ENCODE data around the gene BRD3.

DNA sequence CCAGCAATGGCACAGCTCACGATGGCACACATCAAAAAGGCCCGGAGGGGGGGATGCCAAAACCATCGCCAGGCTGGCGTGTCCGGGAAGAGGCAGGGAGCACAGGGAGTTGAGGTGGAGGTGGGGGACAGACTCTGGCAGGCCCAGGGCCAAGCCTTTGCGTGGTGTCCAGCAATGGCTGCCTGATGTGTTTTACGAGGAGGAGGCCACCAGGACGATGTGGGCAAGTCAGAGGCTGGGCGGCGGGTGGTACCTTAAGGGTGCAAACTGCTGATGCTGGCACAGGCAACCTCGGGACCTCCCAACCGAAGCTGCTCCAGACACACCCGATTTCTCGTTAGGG, 80.4 kb downstream of the BRD3 start:
- TF ChIP-seq CTCF (conservative IDR thresholded peaks at IDR 0.05; ENCODE audit: low read length) (no peak), EZH2phosphoT487 (IDR thresholded peaks at IDR 0.05; ENCODE audit: borderline replicate concordance) (no peak)
